HEK293 (cell line): Measurements from ENCODE around the gene GASK1B.

Source experiments
- BCL6B ChIP-seq: fragments of 450-650 bp; formaldehyde crosslinking; IDR thresholded peaks from 2 replicates; pipeline ENCODE4 v1.5.1; 2017; ENCODE audit warnings: missing biosample characterization, missing genetic modification characterization
- EGR2 ChIP-seq: fragments of 450-650 bp; formaldehyde crosslinking; IDR thresholded peaks from 2 replicates; pipeline ENCODE4 v1.5.1; 2016; ENCODE audit warnings: low read depth, missing biosample characterization, missing genetic modification characterization
- INSM2 ChIP-seq: fragments of 450-650 bp; formaldehyde crosslinking; IDR thresholded peaks from 2 replicates; pipeline ENCODE4 v1.5.1; 2016; ENCODE audit warnings: missing biosample characterization, missing genetic modification characterization
- KLF1 ChIP-seq: fragments of 450-650 bp; formaldehyde crosslinking; IDR thresholded peaks from 2 replicates; pipeline ENCODE4 v1.5.1; 2016; ENCODE audit warnings: missing biosample characterization, missing genetic modification characterization
- MEIS1 ChIP-seq: sonication (generic); formaldehyde crosslinking; IDR thresholded peaks from 2 replicates; pipeline ENCODE4 v1.8.1; 2022; ENCODE audit warnings: missing genetic modification reagents, mild to moderate bottlenecking, borderline replicate concordance
- MZF1 ChIP-seq: fragments of 450-650 bp; formaldehyde crosslinking; IDR thresholded peaks from 2 replicates; pipeline ENCODE4 v1.5.1; 2017; ENCODE audit warnings: missing biosample characterization, missing genetic modification characterization, borderline replicate concordance
- REPIN1 ChIP-seq: fragments of 450-650 bp; formaldehyde crosslinking; IDR thresholded peaks from 2 replicates; pipeline ENCODE4 v1.5.1; 2017; ENCODE audit warnings: missing biosample characterization, missing genetic modification characterization, low read depth
- SCRT2 ChIP-seq: fragments of 450-650 bp; formaldehyde crosslinking; IDR thresholded peaks from 2 replicates; pipeline ENCODE4 v1.5.1; 2016; ENCODE audit warnings: missing biosample characterization, missing genetic modification characterization
- YY1 ChIP-seq: fragments of 450-650 bp; formaldehyde crosslinking; IDR thresholded peaks from 2 replicates; pipeline ENCODE4 v1.5.1; 2018; ENCODE audit warnings: missing biosample characterization, missing genetic modification characterization
- ZBTB6 ChIP-seq: fragments of 450-650 bp; formaldehyde crosslinking; IDR thresholded peaks from 2 replicates; pipeline ENCODE4 v1.5.1; 2017; ENCODE audit warnings: missing biosample characterization, missing genetic modification characterization
- ZBTB8A ChIP-seq: fragments of 450-650 bp; formaldehyde crosslinking; IDR thresholded peaks from 2 replicates; pipeline ENCODE4 v1.5.1; 2016; ENCODE audit warnings: missing biosample characterization, missing genetic modification characterization
- ZFP69B ChIP-seq: fragments of 450-650 bp; formaldehyde crosslinking; IDR thresholded peaks from 2 replicates; pipeline ENCODE4 v1.5.1; 2016; ENCODE audit warnings: missing biosample characterization, missing genetic modification characterization
- ZNF112 ChIP-seq: fragments of 450-650 bp; formaldehyde crosslinking; IDR thresholded peaks from 2 replicates; pipeline ENCODE4 v1.5.0; 2017; ENCODE audit warnings: missing biosample characterization, missing genetic modification characterization
- ZNF132 ChIP-seq: fragments of 450-650 bp; formaldehyde crosslinking; IDR thresholded peaks from 2 replicates; pipeline ENCODE4 v1.5.1; 2017; ENCODE audit warnings: missing biosample characterization, missing genetic modification characterization, borderline replicate concordance
- ZNF133 ChIP-seq: fragments of 450-650 bp; formaldehyde crosslinking; IDR thresholded peaks from 2 replicates; pipeline ENCODE4 v1.5.1; 2016; ENCODE audit warnings: missing biosample characterization, missing genetic modification characterization
- ZNF202 ChIP-seq: fragments of 450-650 bp; formaldehyde crosslinking; IDR thresholded peaks from 2 replicates; pipeline ENCODE4 v1.5.1; 2016; ENCODE audit warnings: missing biosample characterization, missing genetic modification characterization, borderline replicate concordance
- ZNF211 ChIP-seq: fragments of 450-650 bp; formaldehyde crosslinking; IDR thresholded peaks from 2 replicates; pipeline ENCODE4 v1.5.1; 2016; ENCODE audit warnings: low read depth, missing biosample characterization, missing genetic modification characterization
- ZNF26 ChIP-seq: fragments of 450-650 bp; formaldehyde crosslinking; IDR thresholded peaks from 2 replicates; pipeline ENCODE4 v1.5.1; 2016; ENCODE audit warnings: missing biosample characterization, missing genetic modification characterization
- ZNF449 ChIP-seq: fragments of 450-650 bp; formaldehyde crosslinking; IDR thresholded peaks from 2 replicates; pipeline ENCODE4 v1.5.1; 2017; ENCODE audit warnings: missing biosample characterization, mild to moderate bottlenecking, missing genetic modification characterization, moderate library complexity
- ZNF518A ChIP-seq: fragments of 450-650 bp; formaldehyde crosslinking; conservative IDR thresholded peaks from 2 replicates; pipeline ENCODE4 v1.5.1; 2016; ENCODE audit warnings: low read depth, missing biosample characterization, missing genetic modification characterization
- ZNF544 ChIP-seq: fragments of 450-650 bp; formaldehyde crosslinking; IDR thresholded peaks from 2 replicates; pipeline ENCODE4 v1.5.0; 2017; ENCODE audit warnings: missing biosample characterization, missing genetic modification characterization
- ZNF560 ChIP-seq: fragments of 450-650 bp; formaldehyde crosslinking; IDR thresholded peaks from 2 replicates; pipeline ENCODE4 v1.5.1; 2017; ENCODE audit warnings: missing biosample characterization, missing genetic modification characterization, borderline replicate concordance
- ZNF571 ChIP-seq: fragments of 450-650 bp; formaldehyde crosslinking; IDR thresholded peaks from 2 replicates; pipeline ENCODE4 v1.5.0; 2017; ENCODE audit warnings: missing biosample characterization, missing genetic modification characterization
- ZNF704 ChIP-seq: fragments of 450-650 bp; formaldehyde crosslinking; IDR thresholded peaks from 2 replicates; pipeline ENCODE4 v1.5.1; 2016; ENCODE audit warnings: missing biosample characterization, missing genetic modification characterization
- ZNF792 ChIP-seq: fragments of 450-650 bp; formaldehyde crosslinking; IDR thresholded peaks from 2 replicates; pipeline ENCODE4 v1.5.1; 2016; ENCODE audit warnings: missing biosample characterization, missing genetic modification characterization

Gene GASK1B

GRCh38 chr4:158209825-158210807 is 37.3 kb upstream of the GASK1B start, which contains the start of gene TMEM144 (continued):
- TF ChIP-seq ZNF704 (tag by site-specific recombination) (no peak), REPIN1 (tag by site-specific recombination) (no peak), MZF1 (tag by site-specific recombination) (no peak), ZNF202 (tag by site-specific recombination) (no peak), ZBTB8A (tag by site-specific recombination) (no peak), INSM2 (tag by site-specific recombination) (no peak), ZFP69B (tag by site-specific recombination) (no peak), ZNF792 (tag by site-specific recombination) (no peak), ZNF544 (tag by site-specific recombination) (no peak), SCRT2 (tag by site-specific recombination) (no peak), ZNF571 (tag by site-specific recombination) (no peak), ZNF26 (tag by site-specific recombination) (no peak), MEIS1 (no peak), ZNF132 (no peak), ZNF211 (tag by site-specific recombination) (no peak), ZBTB6 (tag by site-specific recombination) (peak; percentile 92), KLF1 (no peak), EGR2 (tag by site-specific recombination) (peak; percentile 69), ZNF112 (tag by site-specific recombination) (no peak), ZNF449 (tag by site-specific recombination) (no peak), YY1 (no peak), ZNF518A (tag by site-specific recombination) (no peak), ZNF133 (tag by site-specific recombination) (no peak), ZNF560 (tag by site-specific recombination) (no peak), BCL6B (tag by site-specific recombination) (no peak)
